Stimulated activated CD4-positive, alpha-beta T cell treated with anti-CD3 and anti-CD28 coated beads, Interleukin-15, amount 100 ng/mL, for 48 hours (primary cell): ENCODE results near the gene RAET1E.
"Not testable (repeated sequence)": the region's sequence is repeated elsewhere in the genome, so short reads cannot be mapped to it uniquely, and the experiment has no call there.

ENCODE experiments used
- DNase-seq, 2 donors: peaks; one replicate each; pipeline ENCODE4 v3.0.0-alpha.2; 2020; ENCODE audit warnings: low read depth in 2 of 2

Gene RAET1E

GRCh38 chr6:149927025-149927424 is 29.1 kb upstream of the RAET1E start:
- DNase-seq = not testable (repeated sequence)

GRCh38 chr6:149925974-149926777 is 28.3 kb upstream of the RAET1E start:
- peak; percentile 59 to 79 for DNase-seq

GRCh38 chr6:149925253-149925973 is 27.5 kb upstream of the RAET1E start:
- DNase-seq = no peak

GRCh38 chr6:149924933-149925252 is 27.0 kb upstream of the RAET1E start:
- DNase-seq = no peak

- no peak for DNase-seq
These were observed 26.5 kb upstream of the RAET1E start for GRCh38 chr6:149924206-149924932.

GRCh38 chr6:149923327-149923986 is 25.5 kb upstream of the RAET1E start:
- DNase-seq = no peak

- DNase-seq = peak; percentile 74 to 83
These were observed 24.9 kb upstream of the RAET1E start, which contains the start of gene RAET1G for GRCh38 chr6:149922642-149923326. Gene RAET1G (minus strand): TSS chr6:149923121. CDS start chr6:149923010, 111 bp downstream.

- DNase-seq = not testable (repeated sequence)
These were observed 24.2 kb upstream of the RAET1E start for GRCh38 chr6:149922091-149922490.

- DNase-seq = no peak
These were observed 23.4 kb upstream of the RAET1E start for GRCh38 chr6:149921361-149921760.

GRCh38 chr6:149919834-149920225 is 21.9 kb upstream of the RAET1E start:
- DNase-seq = no peak

- not testable (repeated sequence) for DNase-seq
These were observed 21.4 kb upstream of the RAET1E start for GRCh38 chr6:149919126-149919833.

- no peak for DNase-seq
These were observed 20.4 kb upstream of the RAET1E start for GRCh38 chr6:149918151-149918905.

- no peak for DNase-seq
These were observed 19.8 kb upstream of the RAET1E start for GRCh38 chr6:149917679-149918078.

- no peak for DNase-seq
These were observed 18.3 kb upstream of the RAET1E start for GRCh38 chr6:149915970-149916865.

GRCh38 chr6:149913540-149914240 is 15.8 kb upstream of the RAET1E start:
- no peak for DNase-seq

GRCh38 chr6:149913085-149913484 is 15.2 kb upstream of the RAET1E start:
- DNase-seq = no peak

- not testable (repeated sequence) for DNase-seq
These were observed 14.8 kb upstream of the RAET1E start for GRCh38 chr6:149912680-149913079.

GRCh38 chr6:149910721-149911151 is 12.8 kb upstream of the RAET1E start:
- no peak for DNase-seq
